Kidney capillary endothelial cell (primary cell): ENCODE data around the gene UBE2G2.

Source experiments
- DNase-seq: peaks from one replicate; pipeline ENCODE4 v3.0.0-alpha.2; 2018; ENCODE audit warnings: low spot score

Gene UBE2G2

GRCh38 chr21:44727321-44727720, 74.3 kb downstream of the UBE2G2 start:
- DNase-seq = no peak

GRCh38 chr21:44726826-44727225, 74.8 kb downstream of the UBE2G2 start:
- DNase-seq = no peak

- DNase-seq = no peak
Observed at GRCh38 chr21:44724926-44725325, 76.7 kb downstream of the UBE2G2 start.

GRCh38 chr21:44724196-44724595, 77.4 kb downstream of the UBE2G2 start:
- no peak for DNase-seq

- DNase-seq = no peak
Observed at GRCh38 chr21:44723177-44724131, 78.2 kb downstream of the UBE2G2 start.

- DNase-seq = no peak
Observed at GRCh38 chr21:44722731-44723130, 78.9 kb downstream of the UBE2G2 start.

GRCh38 chr21:44720170-44720569, 81.5 kb downstream of the UBE2G2 start:
- no peak for DNase-seq
